IPS-18c (cell line): ENCODE results near the gene EXOC6.
A peak's percentile ranks its signal among the peaks of the same experiment; 100 is the strongest.

Experiments
- H3K4me3 ChIP-seq: 2 replicates; pipeline ENCODE4 v1.7.0; 2013; ENCODE audit warnings: low read depth, mild to moderate bottlenecking, low read length, moderate library complexity; ENCODE audit not compliant: insufficient read depth
- H3K9me3 ChIP-seq: one replicate; pipeline ENCODE4 v1.6.1; 2013; ENCODE audit warnings: mild to moderate bottlenecking, low read length, moderate library complexity; ENCODE audit not compliant: control insufficient read depth, insufficient read depth

Gene EXOC6

DNA sequence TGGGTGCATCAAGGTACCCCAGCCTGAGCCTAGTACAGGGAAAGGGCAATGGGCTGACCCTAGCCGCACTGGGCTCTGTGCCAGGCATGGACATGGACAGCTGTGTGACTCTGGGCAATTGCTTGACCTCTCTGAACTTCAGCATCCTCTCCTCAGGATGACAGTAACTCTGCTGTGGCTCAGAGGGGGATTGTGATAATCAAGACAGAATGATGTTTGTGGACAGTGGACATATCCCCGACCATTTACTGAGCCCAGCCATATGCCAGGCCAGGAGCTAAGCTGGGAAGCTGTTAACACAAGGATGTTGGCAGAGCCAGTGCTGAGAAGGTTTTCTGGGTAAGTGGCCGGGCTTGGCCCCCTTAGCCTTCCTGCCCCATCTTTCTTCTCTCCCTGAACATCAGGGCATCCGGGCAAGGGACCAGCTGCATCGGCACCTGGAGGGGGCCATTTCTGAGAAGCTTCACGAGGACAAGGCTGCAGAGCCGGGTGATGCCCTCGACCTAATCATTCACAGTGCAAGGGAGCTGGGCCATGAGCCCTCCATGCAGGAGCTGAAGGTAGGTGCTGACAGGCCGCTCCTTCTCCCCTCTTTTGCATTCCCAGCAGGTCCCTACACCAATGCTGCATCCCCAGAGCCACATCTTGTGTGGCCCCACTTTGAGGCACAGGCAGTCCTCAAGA is 215.8 kb downstream of the EXOC6 start:
- no peak overlapping the region for H3K4me3 ChIP-seq
- no peaks in the 10 kb centered on the region for H3K9me3 ChIP-seq

DNA sequence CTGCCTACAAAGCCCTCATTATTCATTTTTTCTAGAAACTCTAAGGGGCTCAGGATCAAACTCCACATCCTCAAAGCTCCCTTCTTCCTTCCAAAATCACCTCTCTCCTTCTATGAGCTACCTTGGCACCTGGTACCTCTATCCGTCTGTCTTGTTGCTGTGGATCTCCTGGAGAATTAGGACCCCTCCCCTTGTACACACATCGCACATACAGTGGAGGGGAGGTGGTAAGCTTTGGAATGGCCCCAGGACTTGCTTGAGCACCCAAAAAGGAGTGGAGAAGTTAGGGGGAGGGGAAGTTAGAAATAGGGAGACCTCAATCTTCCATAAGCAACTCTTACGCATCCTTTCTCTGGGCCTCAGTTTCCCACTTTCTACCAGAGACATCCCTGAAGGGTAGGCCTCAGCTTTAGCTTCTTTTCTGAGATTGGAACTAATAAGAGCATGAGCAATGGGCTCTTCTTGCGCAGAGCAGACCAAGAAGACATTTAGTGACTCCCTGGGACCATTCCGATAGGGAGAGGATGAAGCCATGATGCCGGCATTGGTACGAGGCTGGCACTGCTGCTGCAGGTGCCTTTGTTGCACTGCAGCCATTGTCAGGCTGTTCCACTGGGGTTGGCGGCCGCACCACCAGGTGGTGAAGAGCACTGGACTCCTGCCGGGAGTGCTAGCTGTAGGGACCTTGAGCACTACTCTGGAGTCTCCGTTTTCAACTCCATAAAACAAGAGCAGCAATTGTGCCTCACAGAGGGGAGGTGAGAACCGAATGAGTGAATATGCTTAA is 216.7 kb downstream of the EXOC6 start:
- H3K9me3 ChIP-seq = no peaks in the 10 kb centered on the region
- peak overlapping the region; percentile 6; the same call in 1 of the 2 replicates for H3K4me3 ChIP-seq

DNA sequence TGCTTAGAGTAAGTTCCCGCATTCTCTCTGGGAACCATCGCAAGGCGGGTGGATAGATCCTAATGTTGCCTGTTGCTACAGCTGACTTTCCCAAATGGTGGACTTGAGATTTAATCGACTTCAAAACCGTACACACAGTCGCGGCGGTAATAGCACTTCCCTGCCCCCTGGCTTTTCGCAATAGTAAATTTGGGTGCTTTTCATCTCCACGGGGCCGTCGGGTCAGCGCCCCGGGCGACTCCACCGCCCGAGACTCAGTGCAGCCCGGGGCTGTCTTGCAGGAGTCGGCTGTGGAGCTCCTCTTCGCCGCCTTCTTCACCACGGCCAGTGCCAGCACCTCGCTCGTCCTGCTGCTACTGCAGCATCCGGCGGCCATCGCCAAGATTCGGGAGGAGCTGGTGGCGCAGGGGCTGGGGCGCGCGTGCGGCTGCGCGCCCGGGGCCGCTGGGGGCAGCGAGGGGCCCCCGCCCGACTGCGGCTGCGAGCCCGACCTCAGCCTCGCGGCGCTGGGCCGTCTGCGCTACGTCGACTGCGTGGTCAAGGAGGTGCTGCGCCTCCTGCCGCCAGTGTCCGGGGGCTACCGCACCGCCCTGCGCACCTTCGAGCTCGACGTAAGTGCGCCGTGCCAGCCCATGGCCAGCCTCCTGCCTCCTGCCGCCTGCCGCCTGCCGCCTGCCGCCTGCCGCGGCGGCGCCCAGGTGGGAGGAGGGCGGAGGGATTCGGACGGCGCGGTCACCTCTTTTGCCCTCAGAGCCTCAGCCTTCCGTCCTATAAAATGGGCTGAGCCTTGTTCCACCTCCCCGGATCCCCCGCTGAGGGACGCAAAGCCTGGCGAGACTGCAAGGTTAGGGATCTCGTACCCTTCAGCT is 217.6 kb downstream of the EXOC6 start:
- H3K4me3 ChIP-seq = peak overlapping the region; percentile 6

DNA sequence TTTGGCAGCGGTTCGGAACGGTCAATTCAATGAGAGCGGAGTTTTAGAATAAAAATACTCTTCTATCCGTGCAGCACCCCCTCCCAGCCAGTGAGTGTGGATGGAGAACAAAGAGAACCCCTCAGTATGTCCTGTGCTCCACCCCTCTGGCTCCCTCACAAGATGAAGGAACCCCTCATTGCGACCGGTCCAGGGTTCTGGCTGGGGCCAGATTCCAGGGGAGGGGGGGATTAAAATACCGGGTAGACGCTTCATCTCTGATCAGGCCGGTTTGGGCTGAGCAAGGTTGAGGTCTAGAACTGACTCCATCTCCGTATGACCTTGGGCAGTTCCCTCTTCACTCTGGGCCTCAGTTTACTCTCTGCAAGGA is 218.2 kb downstream of the EXOC6 start:
- H3K9me3 ChIP-seq = no peaks in the 10 kb centered on the region
- H3K4me3 ChIP-seq = peak overlapping the region; percentile 6

More for the DNA sequence above, 217.6 kb downstream of the EXOC6 start:
- H3K9me3 ChIP-seq = no peaks in the 10 kb centered on the region

DNA sequence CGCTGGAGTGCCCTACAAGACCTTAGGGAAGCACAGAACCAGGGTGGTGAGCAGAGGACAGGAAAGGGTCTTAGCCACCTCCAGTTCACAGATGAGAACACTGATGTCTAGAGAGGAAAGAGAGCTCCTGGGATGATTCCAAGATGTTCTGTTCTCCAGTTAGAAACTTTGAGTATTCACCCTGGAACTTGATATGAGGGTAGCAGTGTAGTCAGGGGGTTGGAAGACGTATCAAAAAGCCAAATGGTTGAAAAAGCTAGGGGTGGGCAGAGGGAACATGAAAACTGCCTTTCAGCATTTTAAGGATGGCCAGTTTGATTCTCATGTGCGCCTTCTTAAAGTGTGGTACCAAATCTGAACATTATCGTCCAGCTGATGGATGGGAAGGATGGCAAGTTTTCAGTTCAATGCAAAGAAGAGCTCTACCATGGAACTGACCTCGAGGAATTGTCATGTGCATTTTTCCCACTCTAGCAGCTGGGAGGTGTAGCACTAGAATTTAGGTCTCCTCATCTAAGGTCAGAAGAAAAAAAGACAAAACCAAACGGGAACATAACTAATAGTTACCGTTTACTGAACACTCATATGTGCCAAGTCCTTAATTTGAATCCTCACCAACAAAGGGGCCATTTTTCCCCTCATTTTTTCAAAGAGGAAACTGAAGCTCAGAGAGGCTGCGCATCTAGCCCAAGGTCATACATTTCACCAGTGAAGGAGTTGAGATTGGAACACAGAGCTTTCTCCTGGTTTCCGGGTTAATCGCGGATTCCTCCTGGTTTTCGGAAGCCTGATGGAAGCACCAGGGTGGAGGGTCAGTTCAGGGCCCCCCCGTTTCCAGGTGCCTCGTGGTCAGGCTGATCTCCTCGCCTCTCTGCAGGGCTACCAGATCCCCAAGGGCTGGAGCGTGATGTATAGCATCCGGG is 219.4 kb downstream of the EXOC6 start:
- Histone ChIP-seq H3K4me3 (peak overlapping the region; percentile 53), H3K9me3 (no peaks in the 10 kb centered on the region)

DNA sequence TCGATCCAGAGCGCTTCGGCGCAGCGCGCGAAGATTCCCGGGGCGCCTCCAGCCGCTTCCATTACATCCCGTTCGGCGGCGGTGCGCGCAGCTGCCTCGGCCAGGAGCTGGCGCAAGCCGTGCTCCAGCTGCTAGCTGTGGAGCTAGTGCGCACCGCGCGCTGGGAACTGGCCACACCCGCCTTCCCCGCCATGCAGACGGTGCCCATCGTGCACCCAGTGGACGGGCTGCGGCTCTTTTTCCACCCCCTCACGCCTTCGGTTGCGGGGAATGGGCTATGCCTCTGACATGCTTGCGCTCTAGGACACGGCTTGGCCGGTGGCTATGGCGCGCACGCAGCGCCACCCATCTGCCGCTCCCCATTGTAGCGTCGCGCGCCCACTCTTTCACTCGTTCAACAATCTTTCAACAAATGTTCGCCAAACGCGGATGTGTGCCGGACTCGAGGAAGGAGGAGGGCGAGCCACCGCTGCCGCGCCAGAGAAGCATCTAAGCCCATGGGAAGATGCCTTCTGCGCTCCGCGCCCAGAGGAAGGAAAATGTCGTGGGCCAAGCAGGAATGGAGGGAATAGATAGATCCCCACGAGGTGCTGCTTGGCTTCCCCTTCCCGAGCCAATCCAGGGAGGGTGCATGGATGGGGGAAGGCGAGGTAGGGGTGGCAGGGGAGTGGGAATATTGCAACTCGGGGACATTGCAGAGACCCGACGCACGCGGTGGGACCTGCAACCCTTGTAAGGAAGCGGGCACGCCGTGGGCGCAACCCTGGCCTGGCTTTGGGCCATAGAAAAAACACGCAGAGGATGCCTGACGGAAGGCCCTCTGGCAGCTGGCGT is 220.3 kb downstream of the EXOC6 start:
- peak overlapping the region; percentile 53 for H3K4me3 ChIP-seq

DNA sequence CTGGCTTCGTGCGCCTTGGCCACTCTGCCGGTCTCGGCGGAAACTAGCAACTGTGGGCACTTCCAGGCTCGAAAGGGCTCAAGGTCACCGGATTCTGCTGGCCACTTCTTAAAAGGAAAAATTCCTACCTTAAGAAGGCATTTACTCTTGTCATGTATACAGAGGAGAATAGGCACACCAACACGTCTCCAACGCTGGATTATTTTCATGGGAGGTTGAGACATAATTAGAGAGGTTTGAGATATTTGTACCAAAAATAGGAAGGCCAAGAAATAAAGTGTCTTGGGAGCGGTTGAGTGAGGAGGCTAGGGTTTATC is 220.9 kb downstream of the EXOC6 start:
- H3K4me3 ChIP-seq = no peak overlapping the region

More for the DNA sequence above, 220.3 kb downstream of the EXOC6 start:
- no peaks in the 10 kb centered on the region for H3K9me3 ChIP-seq

DNA sequence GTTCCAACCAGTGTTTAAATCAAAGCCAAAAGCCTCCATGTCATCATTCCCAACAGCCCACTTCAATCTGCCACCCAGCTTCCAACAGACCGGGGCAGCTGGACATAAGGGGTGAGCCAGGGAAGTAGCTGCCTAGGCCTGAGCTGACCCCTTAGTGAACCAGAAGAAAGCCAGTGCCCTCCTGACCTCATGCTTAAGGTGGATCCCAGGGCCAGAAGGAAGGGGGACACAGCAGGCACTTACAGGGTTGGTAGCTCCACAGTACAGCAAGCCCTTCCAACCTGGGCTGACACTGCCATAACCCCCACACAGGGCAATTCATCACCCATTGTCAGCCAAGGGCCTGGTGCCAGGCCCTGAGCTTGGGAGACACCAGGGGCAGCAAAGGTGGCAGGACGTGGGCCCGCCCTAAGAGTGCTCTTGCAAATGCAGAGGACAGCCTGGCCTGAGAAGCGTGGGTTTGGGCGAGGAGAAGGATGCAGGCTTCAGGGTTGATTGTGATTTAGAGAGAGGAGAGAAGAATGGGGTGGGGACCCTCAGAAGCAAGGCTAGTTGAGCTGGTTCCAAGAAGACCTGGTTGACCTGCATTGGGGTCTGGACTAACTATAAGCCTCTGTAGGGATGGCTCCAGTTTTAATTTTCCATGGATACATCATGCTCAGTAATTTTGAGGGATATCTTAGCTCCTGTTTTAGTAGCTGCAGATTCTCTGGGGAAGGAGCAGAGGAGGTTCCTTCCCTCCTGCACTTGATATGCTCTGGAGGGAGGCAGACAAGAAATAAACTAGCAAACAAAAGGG is 222.3 kb downstream of the EXOC6 start:
- H3K9me3 ChIP-seq = peaks cover 3% of the 10 kb centered on the region
- no peak overlapping the region for H3K4me3 ChIP-seq

More for the DNA sequence above, 220.9 kb downstream of the EXOC6 start:
- H3K9me3 ChIP-seq = no peaks in the 10 kb centered on the region

DNA sequence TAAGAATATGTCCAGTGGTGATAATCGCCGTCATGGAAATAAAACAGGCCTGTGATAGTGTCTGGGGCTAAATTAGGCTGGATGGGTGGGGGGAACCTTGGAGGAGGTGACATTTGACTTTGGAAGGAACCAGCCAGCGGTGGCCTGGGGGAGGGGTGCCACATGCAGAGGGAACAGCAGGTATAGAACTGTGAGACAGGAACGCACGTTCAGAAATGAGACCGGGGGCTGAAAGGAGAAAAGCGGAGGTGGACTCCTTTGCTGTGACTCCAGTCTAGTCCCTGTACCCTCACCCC is 222.8 kb downstream of the EXOC6 start:
- no peak overlapping the region for H3K4me3 ChIP-seq

DNA sequence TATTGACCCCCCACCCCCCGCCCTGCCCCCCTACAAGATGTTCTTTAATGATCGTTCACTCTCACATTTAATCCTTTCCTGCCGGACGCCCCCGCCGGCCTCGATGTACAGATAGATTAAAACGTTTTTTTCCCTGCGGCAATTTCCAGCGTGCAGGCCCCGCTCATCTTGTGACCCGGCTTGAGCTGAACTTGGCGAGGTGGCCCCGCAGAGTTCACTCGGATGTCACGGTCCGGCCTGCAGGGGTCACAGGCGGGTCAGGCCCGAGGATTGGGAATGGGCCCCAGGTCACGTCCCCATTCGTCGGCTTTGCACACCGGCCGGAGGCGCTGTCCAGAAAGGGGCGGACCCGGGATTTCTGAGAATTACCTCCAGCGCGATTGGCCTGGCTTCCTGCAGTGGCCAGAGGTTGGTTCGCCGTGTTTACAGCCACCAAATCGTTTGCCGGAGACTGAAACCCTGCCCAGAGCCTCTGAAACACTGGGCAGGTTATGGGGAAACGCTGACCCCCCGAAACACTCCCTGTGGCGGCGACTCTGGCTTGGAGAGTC is 223.4 kb downstream of the EXOC6 start:
- H3K4me3 ChIP-seq = peak overlapping the region; percentile 80
- peaks cover 3% of the 10 kb centered on the region for H3K9me3 ChIP-seq

More for the DNA sequence above, 222.8 kb downstream of the EXOC6 start:
- H3K9me3 ChIP-seq = peaks cover 3% of the 10 kb centered on the region

DNA sequence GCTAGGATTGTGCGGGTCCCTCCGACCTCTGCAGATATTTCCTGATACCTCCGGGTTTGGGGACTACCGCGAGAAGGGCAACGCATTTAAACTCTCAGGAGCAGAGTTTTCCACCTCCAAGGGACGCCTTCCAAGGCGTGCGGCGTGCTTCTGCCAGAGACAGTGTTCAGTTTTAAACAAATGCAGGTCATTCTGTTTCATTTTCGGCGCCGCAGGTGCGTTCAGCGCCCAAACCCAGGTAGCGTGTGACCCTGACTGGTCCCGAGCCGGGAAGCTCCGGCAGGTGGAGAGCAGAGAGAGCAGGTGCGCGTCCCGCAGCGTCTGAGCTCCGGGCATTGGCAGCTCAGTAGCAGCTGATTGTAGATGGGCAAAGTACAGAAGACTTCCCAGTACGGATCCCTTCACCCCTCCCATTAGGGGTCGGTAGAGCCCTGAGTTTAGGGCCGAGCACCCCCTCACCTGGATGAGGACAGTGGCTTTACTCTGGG is 223.9 kb downstream of the EXOC6 start:
- peaks cover 3% of the 10 kb centered on the region for H3K9me3 ChIP-seq
- peak overlapping the region; percentile 80 for H3K4me3 ChIP-seq

DNA sequence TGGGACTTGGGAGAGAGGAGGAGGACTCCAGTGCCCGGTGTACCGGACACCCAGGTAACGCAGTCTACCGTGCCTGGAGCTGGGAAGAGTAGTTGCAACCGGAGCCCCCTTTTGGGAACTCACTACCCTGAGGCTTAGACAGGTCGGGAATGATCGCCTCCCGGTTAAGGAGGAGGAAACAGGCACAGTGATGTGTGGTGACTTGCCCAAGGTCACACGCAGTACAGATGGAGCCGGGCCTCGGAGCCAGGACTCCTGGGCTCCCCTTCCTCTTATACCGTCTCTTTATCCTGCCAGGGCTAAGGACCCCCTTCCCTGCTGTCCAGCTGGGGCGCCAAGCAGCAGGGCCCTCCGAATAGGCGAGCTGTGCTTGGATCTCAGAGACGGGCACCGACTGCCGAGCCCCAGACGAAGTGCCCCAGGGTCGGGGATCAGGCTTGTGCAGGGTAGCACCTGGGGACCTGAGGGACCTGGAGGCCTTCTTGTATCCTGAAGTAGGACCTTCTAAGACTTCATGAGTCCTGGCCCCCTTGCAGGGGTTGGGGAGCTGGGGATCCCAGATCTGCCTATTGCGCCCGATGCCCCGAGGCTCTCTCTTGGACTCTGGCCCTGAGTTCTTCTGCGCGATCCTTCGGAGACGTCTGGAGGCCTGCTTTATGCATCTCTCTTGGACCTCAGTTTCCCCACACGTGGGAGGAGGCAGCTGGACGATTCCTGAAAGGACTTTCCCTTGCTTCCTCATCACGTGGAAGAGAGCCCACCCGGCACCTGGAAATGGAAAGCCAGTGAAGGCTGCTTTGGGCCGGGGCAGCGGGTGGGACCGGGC is 224.6 kb downstream of the EXOC6 start:
- Histone ChIP-seq H3K4me3 (peak overlapping the region; percentile 80), H3K9me3 (peaks cover 3% of the 10 kb centered on the region)

DNA sequence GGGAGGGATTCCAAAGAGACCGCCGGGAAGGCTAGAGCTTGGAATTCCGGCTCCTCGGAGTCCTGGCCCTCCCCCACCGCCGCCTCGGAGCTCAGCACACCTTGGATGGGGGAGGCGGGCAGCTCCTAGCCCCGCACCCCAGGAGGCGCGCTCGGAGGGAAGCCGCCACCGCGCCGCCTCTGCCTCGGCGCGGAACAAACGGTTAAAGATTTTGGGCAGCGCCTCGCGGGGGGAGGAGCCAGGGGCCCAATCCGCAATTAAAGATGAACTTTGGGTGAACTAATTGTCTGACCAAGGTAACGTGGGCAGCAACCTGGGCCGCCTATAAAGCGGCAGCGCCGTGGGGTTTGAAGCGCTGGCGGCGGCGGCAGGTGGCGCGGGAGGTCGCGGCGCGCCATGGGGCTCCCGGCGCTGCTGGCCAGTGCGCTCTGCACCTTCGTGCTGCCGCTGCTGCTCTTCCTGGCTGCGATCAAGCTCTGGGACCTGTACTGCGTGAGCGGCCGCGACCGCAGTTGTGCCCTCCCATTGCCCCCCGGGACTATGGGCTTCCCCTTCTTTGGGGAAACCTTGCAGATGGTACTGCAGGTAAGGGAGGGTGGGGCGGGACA is 225.3 kb downstream of the EXOC6 start, which contains the start of gene CYP26A1:
Gene CYP26A1 (plus strand): TSS at position 355 of the 608 bp plus-strand sequence. CDS start 42 bp downstream, at position 397.
- Histone ChIP-seq H3K4me3 (peak within 1 kb of the TSS; percentile 80), H3K9me3 (peaks cover 3% of the 10 kb centered on the region)

DNA sequence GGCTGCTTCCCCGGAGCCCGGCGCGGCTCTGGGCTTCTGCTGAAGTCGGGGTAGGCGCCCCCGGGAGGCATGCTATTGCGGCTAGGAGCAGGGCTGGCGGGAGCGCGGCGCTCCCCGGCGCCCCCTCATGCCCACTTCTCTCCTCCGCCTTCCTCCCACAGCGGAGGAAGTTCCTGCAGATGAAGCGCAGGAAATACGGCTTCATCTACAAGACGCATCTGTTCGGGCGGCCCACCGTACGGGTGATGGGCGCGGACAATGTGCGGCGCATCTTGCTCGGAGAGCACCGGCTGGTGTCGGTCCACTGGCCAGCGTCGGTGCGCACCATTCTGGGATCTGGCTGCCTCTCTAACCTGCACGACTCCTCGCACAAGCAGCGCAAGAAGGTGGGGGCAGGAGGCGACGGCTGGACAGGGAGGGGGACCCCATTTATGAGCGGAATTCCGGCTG is 225.9 kb downstream of the EXOC6 start:
- peak overlapping the region; percentile 80 for H3K4me3 ChIP-seq
- peaks cover 3% of the 10 kb centered on the region for H3K9me3 ChIP-seq
